Mammary epithelial cell (primary cell): ENCODE measurements around the gene GLYATL1B.
"Not testable (repeated sequence)": the region's sequence is repeated elsewhere in the genome, so short reads cannot be mapped to it uniquely, and the experiment has no call there.

Source experiments
- EZH2 ChIP-seq: IDR thresholded peaks from 2 replicates; pipeline ENCODE4 v1.6.1; 2012; ENCODE audit warnings: low read length, inconsistent platforms, borderline replicate concordance
- TF ChIP-seq, protein P1 (sequence below), 2 donors: IDR thresholded peaks in 1 of 2; conservative IDR thresholded peaks in 1 of 2; 2 replicates each; pipeline ENCODE4 v1.5.1; 2011 to 2012; ENCODE audit warnings: inconsistent platforms in 2 of 2, low read length in 2 of 2, mild to moderate bottlenecking in 2 of 2, control low read depth in 1 of 2, low read depth in 1 of 2; ENCODE audit not compliant: insufficient read depth in 1 of 2; ENCODE audit errors: extremely low read depth in 1 of 2

DNA sequence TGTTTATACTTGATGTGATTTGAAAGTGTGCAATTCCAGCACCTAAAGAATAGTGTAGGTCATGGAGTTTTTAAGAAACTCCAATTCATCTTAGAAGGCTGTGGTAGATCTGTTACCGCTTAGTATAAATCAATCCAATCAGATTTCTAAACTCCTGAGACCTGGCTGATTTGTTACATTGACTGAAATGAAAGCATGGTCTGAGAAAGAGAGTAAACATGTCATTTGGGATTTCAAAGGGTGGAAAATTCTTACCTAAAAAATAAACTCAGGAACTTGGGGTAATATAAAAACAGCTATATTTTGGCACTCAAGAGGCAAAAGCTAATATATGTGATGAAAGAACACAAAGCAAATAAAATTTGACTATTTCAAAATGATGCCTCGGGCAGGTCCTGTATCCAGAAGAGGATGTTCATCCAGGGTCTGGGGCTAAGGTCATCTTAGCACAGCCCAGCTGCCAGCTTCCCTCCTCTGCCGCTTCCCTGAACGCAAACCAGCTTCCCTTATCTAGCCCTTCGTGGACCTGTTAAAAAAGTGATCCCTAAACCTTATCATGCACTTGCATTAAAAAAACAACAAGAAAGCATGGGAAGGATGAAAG is 10.0 kb downstream of the GLYATL1B start:
- TF ChIP-seq, protein P1, sequence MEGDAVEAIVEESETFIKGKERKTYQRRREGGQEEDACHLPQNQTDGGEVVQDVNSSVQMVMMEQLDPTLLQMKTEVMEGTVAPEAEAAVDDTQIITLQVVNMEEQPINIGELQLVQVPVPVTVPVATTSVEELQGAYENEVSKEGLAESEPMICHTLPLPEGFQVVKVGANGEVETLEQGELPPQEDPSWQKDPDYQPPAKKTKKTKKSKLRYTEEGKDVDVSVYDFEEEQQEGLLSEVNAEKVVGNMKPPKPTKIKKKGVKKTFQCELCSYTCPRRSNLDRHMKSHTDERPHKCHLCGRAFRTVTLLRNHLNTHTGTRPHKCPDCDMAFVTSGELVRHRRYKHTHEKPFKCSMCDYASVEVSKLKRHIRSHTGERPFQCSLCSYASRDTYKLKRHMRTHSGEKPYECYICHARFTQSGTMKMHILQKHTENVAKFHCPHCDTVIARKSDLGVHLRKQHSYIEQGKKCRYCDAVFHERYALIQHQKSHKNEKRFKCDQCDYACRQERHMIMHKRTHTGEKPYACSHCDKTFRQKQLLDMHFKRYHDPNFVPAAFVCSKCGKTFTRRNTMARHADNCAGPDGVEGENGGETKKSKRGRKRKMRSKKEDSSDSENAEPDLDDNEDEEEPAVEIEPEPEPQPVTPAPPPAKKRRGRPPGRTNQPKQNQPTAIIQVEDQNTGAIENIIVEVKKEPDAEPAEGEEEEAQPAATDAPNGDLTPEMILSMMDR (conservative IDR thresholded peaks at IDR 0.05 in 1 of 2, IDR thresholded peaks at IDR 0.05 in 1 of 2; ENCODE audit: extremely low read depth in 1 of 2, insufficient read depth in 1 of 2, low read depth in 1 of 2, low read length in 2 of 2), result not testable (repeated sequence)
- not testable (repeated sequence) for TF ChIP-seq EZH2
